Esophagus squamous epithelium (tissue), 5 donors: ENCODE results near the gene CALY. TPM values are rescaled to one million over a fixed set of nuclear protein-coding genes. Genes with fewer than 3 reads are reported as not detected.

Experiments
- DNase-seq: peaks from one replicate; lab custom pipeline; 2025; lab: John Stamatoyannopoulos, UW
- H3K27ac ChIP-seq, 4 donors: fragments of 200-600 bp; sonication (generic); one replicate each; pipeline ENCODE4 v1.5.1; 2016 to 2019; ENCODE audit warnings: mild to moderate bottlenecking in 1 of 4
- H3K27me3 ChIP-seq, 4 donors: fragments of 200-600 bp; sonication (generic); 1 replicate in 3 of 4; 2 replicates in 1 of 4; pipeline versions ENCODE4 v1.5.1 to v1.6.0; 2017 to 2021; ENCODE audit warnings: antibody characterized with exemption in 1 of 4
- H3K36me3 ChIP-seq, 3 donors: fragments of 200-600 bp; sonication (generic); one replicate each; pipeline ENCODE4 v1.5.1; 2016 to 2019
- H3K4me1 ChIP-seq, 3 donors: fragments of 200-600 bp; sonication (generic); one replicate each; pipeline ENCODE4 v1.5.1; 2017 to 2019
- H3K4me3 ChIP-seq, 4 donors: fragments of 200-600 bp; sonication (generic); 1 replicate in 3 of 4; 2 replicates in 1 of 4; pipeline ENCODE4 v1.5.1; 2016 to 2019; ENCODE audit warnings: mild to moderate bottlenecking in 2 of 4, moderate library complexity in 1 of 4
- H3K9me3 ChIP-seq, 3 donors: fragments of 200-600 bp; sonication (generic); one replicate each; pipeline ENCODE4 v1.5.1; 2016 to 2019
- POLR2A ChIP-seq, 4 donors: fragments of 450-650 bp; IDR thresholded peaks; one replicate each; pipeline ENCODE4 v1.6.1; 2017; ENCODE audit warnings: antibody characterized with exemption in 4 of 4, mild to moderate bottlenecking in 4 of 4, moderate library complexity in 3 of 4
- whole genome bisulfite sequencing, 2 donors: methylation state at CpG; one replicate each; pipeline ENCODE4 v1.1.5; 2018; 5-methylcytosine and 5-hydroxymethylcytosine counted together
- intact Hi-C: fragments of 100-400 bp; cut with DNase I; formaldehyde crosslinking; loops from one replicate; pipeline ENCODE4 v1.15.0; 2022
- total RNA-seq, 4 donors: library from RNA; depleted of rRNA; stranded (reverse); fragments of >200 nt; gene quantifications; one replicate each; pipeline ENCODE4 v1.1.0, GENCODE V29; 2016
- TF ChIP-seq, protein P1 (sequence below), 6 experiments: fragments of 450-650 bp in 4 of 6; fragments of 200-600 bp in 2 of 6; sonication (generic) in 2 of 6; IDR thresholded peaks; one replicate each; pipeline ENCODE4 v1.5.1; 2016 to 2019; ENCODE audit warnings: antibody characterized with exemption in 6 of 6, mild to moderate bottlenecking in 4 of 6, moderate library complexity in 4 of 6
- donor health status: DM: yes; HTN: yes; CAD: no.

Gene CALY
- total RNA-seq, 4 donors from 2014 or later, result not detected

DNA sequence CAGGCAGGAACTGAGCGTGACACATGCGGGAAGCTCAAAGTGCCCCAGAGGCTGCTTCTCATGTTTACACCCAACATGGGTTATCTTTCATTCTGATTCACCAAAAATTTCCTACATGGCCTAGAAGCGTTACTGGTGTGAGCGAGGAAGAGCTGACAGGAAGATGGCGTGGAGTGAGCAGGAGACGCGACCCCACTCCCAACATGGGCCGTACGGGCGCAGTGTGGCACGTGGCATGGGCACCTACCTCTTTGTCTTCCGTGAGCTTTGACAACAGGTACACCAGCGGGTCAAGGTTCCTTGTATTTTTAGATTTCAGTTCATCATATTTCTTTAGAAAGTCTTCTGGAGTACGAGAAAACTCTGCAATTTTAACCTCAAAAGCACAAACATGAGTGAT is 37.0 kb downstream of the CALY start:
- no peak for DNase-seq

DNA sequence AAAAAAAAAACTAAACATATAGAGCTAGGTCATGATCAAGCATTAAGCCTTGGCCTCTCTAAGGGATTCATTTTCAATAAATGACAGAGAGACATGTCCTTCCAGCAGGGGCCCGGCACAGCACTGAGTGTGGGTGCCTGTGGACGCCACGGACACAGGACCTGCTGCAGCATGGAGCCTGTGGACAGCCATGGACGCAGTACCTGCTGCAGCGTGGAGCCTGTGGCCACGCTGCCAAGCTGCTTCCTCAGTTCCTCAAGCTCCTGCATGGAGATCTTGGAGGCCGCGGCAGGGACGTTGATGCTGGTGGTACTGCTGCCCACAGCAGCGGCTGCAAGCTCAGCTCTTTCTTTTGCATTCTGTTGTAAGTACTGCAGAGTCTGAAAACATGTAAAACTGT is 37.5 kb downstream of the CALY start:
- no peak overlapping the region for H3K4me3 ChIP-seq
- H3K27ac ChIP-seq, result no peak overlapping the region
- 89% methylated on average over 9 of the region's 10 CpGs; no CpG with 5 or more reads in 1 of the 2 donors for WGBS, 2 donors
- TF ChIP-seq, protein P1, sequence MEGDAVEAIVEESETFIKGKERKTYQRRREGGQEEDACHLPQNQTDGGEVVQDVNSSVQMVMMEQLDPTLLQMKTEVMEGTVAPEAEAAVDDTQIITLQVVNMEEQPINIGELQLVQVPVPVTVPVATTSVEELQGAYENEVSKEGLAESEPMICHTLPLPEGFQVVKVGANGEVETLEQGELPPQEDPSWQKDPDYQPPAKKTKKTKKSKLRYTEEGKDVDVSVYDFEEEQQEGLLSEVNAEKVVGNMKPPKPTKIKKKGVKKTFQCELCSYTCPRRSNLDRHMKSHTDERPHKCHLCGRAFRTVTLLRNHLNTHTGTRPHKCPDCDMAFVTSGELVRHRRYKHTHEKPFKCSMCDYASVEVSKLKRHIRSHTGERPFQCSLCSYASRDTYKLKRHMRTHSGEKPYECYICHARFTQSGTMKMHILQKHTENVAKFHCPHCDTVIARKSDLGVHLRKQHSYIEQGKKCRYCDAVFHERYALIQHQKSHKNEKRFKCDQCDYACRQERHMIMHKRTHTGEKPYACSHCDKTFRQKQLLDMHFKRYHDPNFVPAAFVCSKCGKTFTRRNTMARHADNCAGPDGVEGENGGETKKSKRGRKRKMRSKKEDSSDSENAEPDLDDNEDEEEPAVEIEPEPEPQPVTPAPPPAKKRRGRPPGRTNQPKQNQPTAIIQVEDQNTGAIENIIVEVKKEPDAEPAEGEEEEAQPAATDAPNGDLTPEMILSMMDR (IDR thresholded peaks at IDR 0.05), result no peak
- no peak for TF ChIP-seq POLR2A (IDR thresholded peaks at IDR 0.05)
- intact Hi-C loops, result no loop called here
- peaks cover 37 to 99% (median 56%) of the 10 kb centered on the region in 3 donors for H3K36me3 ChIP-seq
- peaks cover 0 to 8% (median 0%) of the 10 kb centered on the region in 3 donors for H3K4me1 ChIP-seq
- no peaks in the 10 kb centered on the region for H3K27me3 ChIP-seq
- DNase-seq, result no peak
- H3K9me3 ChIP-seq, result no peaks in the 10 kb centered on the region

More for the DNA sequence above, 37.0 kb downstream of the CALY start:
- no peak overlapping the region for H3K4me3 ChIP-seq
- H3K4me1 ChIP-seq, result peaks cover 0 to 12% (median 0%) of the 10 kb centered on the region in 3 donors
- no peak for TF ChIP-seq POLR2A (IDR thresholded peaks at IDR 0.05)
- TF ChIP-seq, protein P1 (IDR thresholded peaks at IDR 0.05), result no peak
- WGBS, 2 donors, result 79 to 92% methylated on average over 14 of the region's 14 CpGs
- intact Hi-C loops, result no loop called here
- H3K36me3 ChIP-seq, result peaks cover 37 to 94% (median 52%) of the 10 kb centered on the region in 3 donors
- no peaks in the 10 kb centered on the region for H3K9me3 ChIP-seq
- no peaks in the 10 kb centered on the region for H3K27me3 ChIP-seq
- H3K27ac ChIP-seq, result no peak overlapping the region

DNA sequence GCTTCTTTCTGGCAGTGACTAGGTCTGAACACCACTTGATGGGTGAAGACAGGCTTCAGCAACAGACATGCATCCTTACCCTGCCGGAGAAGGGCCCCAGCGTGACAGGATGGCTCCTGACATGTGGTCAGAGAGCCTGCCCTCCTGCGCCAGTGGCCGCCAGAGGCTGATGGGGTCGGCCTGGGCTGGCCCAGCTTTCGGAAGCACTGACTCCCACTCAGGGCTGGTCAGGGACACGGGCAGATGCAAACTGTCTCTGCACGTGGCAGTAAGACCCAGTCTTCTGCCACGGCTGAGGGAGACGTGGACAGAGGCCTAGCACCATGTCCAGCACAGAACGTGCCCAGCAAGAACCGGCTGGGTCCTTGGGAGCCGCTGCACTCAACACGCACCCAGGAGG is 38.2 kb downstream of the CALY start:
- peaks cover 0 to under 1% (median 0%) of the 10 kb centered on the region in 3 donors for H3K4me1 ChIP-seq
- 98 to 100% methylated on average over 4 to 7 of the region's 14 CpGs for WGBS, 2 donors
- intact Hi-C loops, result no loop called here
- H3K36me3 ChIP-seq, result peaks cover 42 to 100% (median 61%) of the 10 kb centered on the region in 3 donors
- no peaks in the 10 kb centered on the region for H3K27me3 ChIP-seq
- H3K27ac ChIP-seq, result no peak overlapping the region
- TF ChIP-seq POLR2A (IDR thresholded peaks at IDR 0.05), result no peak
- TF ChIP-seq, protein P1 (IDR thresholded peaks at IDR 0.05), result no peak
- DNase-seq, result no peak
- no peak overlapping the region for H3K4me3 ChIP-seq
- H3K9me3 ChIP-seq, result no peaks in the 10 kb centered on the region

DNA sequence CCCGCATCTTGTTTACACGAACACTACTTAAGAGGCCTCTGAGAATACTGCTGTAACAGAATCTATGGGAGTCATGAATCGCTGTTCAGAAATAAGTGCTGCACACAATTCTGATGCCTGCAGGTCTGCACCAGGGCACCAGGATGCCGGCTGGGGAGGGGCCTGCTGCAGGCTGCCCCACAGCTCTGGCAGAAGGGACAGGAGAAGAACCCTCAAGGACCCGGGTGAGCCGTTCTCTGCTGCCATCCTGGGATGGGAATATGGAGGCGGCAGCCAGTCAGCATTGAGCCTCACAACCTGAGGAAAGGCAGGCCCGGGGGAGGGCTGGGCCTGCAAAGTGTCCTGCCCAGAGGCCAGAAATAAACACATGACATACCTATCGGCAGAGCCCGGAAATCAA is 39.2 kb downstream of the CALY start:
- no peaks in the 10 kb centered on the region for H3K9me3 ChIP-seq
- H3K27ac ChIP-seq, result no peak overlapping the region
- peaks cover 0 to 6% (median 0%) of the 10 kb centered on the region in 3 donors for H3K4me1 ChIP-seq
- peaks cover 52 to 100% (median 58%) of the 10 kb centered on the region in 3 donors for H3K36me3 ChIP-seq
- no peaks in the 10 kb centered on the region for H3K27me3 ChIP-seq
- intact Hi-C loops, result no loop called here
- whole genome bisulfite sequencing, 2 donors, result 83 to 91% methylated on average over 4 to 9 of the region's 10 CpGs
- TF ChIP-seq, protein P1 (IDR thresholded peaks at IDR 0.05), result no peak
- TF ChIP-seq POLR2A (IDR thresholded peaks at IDR 0.05), result no peak
- DNase-seq, result no peak
- no peak overlapping the region for H3K4me3 ChIP-seq

DNA sequence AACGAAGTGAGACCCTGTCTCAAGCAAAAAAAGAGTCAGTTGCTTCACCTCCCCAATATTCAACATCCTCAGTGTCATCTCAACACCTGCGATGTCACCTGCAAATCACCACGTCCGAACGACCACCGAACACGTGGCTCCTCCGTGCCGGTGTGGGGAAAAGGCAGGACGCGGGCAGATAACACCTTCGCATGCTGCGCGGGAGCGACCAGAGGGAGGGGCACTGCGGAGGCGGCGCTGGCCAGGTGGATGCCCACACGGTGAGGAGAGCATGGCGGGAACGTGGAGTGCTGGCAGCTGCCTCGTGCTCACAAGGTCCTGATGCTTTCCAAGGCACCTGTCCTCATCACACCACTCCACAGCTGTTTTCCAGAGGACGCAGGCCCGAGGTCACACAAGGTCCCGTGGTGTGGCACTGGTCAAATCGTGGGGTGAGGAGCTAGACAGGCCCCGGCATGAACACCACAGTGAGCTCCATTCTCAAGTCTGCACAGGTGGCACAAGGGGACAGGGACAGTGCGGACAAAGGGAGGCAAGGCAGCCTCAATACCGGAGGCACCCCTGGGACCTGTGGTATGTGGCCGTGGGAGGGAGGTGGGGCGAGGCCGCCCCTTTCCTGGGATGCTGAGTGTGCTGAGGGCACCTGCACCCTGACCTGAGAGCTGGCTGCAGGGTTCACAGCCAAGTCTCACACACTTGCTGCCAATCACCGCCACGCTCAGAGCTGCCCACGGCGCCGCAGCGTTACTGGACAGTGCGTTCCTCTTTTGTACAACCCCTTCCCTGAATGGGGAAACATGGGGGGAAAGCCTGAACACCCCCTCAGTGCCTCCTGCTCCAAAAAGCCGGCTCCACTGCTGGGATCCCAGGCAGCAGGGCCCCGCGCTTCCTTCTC is 41.0 kb downstream of the CALY start:
- no peaks in the 10 kb centered on the region for H3K9me3 ChIP-seq
- H3K36me3 ChIP-seq, result peaks cover 49 to 90% (median 54%) of the 10 kb centered on the region in 3 donors
- H3K4me3 ChIP-seq, result no peak overlapping the region
- TF ChIP-seq POLR2A (IDR thresholded peaks at IDR 0.05), result no peak
- TF ChIP-seq, protein P1 (IDR thresholded peaks at IDR 0.05), result no peak
- H3K27me3 ChIP-seq, result no peaks in the 10 kb centered on the region
- intact Hi-C loops, result no loop called here
- H3K27ac ChIP-seq, result no peak overlapping the region
- H3K4me1 ChIP-seq, result peaks cover 0 to 6% (median 0%) of the 10 kb centered on the region in 3 donors
- DNase-seq, result no peak
- 91 to 97% methylated on average over 32 to 35 of the region's 42 CpGs for WGBS, 2 donors
